ENCODE data around the gene CLDN16. TPM values are rescaled to one million over a fixed set of nuclear protein-coding genes. Genes with fewer than 3 reads are reported as not detected.

The CLDN16 gene
- total RNA-seq, 2 donors from 2014 or later = 0.45 TPM; not detected in 1

DNA sequence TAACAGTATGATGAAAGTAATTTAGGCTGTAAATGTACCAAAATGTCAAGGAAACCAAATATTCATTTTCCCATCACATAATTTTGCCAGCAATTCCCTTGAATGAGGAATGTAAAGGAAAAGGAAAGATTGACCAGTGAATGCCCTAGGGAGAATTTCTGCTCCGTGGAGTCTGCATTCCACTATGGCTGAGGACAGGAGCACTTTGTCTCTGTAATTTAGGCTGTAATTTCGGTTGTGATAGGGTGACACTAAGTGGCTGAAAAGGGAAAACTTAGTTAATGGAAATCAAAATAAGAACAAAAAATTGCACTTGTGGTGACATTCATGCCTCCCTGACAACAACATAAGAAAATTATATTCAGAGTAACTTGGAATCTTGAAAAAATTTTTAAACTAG, 70.1 kb downstream of the CLDN16 start:
- intact Hi-C loops (cut with DNase I) = no loop called here
- Histone ChIP-seq H3K4me1 (replicated peaks) (no peaks in the 10 kb centered on the region), H3K27me3 (replicated peaks; ENCODE audit: insufficient read depth) (no peaks in the 10 kb centered on the region), H3K36me3 (no peaks in the 10 kb centered on the region), H3K4me3 (no peak overlapping the region), H3K27ac (no peak overlapping the region), H3K9me3 (no peaks in the 10 kb centered on the region)
- no peak for DNase-seq (ENCODE audit: low spot score)
- 30% methylated on average over 2 of the region's 2 CpGs for WGBS
- no peak for TF ChIP-seq POLR2AphosphoS5 (IDR thresholded peaks at IDR 0.05)
- TF ChIP-seq, protein P1, sequence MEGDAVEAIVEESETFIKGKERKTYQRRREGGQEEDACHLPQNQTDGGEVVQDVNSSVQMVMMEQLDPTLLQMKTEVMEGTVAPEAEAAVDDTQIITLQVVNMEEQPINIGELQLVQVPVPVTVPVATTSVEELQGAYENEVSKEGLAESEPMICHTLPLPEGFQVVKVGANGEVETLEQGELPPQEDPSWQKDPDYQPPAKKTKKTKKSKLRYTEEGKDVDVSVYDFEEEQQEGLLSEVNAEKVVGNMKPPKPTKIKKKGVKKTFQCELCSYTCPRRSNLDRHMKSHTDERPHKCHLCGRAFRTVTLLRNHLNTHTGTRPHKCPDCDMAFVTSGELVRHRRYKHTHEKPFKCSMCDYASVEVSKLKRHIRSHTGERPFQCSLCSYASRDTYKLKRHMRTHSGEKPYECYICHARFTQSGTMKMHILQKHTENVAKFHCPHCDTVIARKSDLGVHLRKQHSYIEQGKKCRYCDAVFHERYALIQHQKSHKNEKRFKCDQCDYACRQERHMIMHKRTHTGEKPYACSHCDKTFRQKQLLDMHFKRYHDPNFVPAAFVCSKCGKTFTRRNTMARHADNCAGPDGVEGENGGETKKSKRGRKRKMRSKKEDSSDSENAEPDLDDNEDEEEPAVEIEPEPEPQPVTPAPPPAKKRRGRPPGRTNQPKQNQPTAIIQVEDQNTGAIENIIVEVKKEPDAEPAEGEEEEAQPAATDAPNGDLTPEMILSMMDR (IDR thresholded peaks at IDR 0.05) = no peak

Other genes with a start within 250 kb of the CLDN16 start
- 10 to 100 TPM in 1 of 2 donors, 1 to 10 TPM in 1; 8.8 to 52.3 TPM for gene CLDN1, start 65.7 kb upstream of the CLDN16 start, total RNA-seq
- not detected for gene TMEM207, start 61.7 kb downstream of the CLDN16 start, total RNA-seq
- gene IL1RAP, start 125.9 kb downstream of the CLDN16 start, total RNA-seq = 10 to 100 TPM; 17.7 to 18.0 TPM

All from prostate gland (tissue), 2 donors.